BJ (cell line): Measurements from ENCODE around the gene CEP70. TPM values are rescaled to one million over a fixed set of nuclear protein-coding genes. Genes with fewer than 3 reads are reported as not detected.

ENCODE experiments used
- CTCF ChIA-PET: fragments of 350-600 bp; formaldehyde crosslinking; extraction: SDS; loops from one replicate; lab custom pipeline; 2021; ENCODE audit warnings: antibody characterized with exemption, inconsistent platforms; lab: Yijun Ruan, JAX
- POLR2A ChIA-PET: fragments of 300-600 bp; sonication (Branson Sonifier 250); formaldehyde crosslinking; extraction: SDS; loops from one replicate; lab custom pipeline; 2021; ENCODE audit warnings: antibody characterized with exemption; lab: Charles Lee
- DNase-seq: peaks from one replicate; pipeline ENCODE4 v3.0.0-alpha.2; 2011; ENCODE audit warnings: low read depth
- H3K27me3 ChIP-seq: 2 replicates; pipeline ENCODE4 v1.6.0; 2011; ENCODE audit warnings: low read length; ENCODE audit not compliant: control insufficient read depth, insufficient read depth
- H3K36me3 ChIP-seq: 2 replicates; pipeline ENCODE4 v1.5.1; 2011; ENCODE audit warnings: low read length; ENCODE audit not compliant: control insufficient read depth, insufficient read depth
- H3K4me3 ChIP-seq: 2 replicates; pipeline ENCODE4 v1.5.1; 2011; ENCODE audit warnings: low read depth, mild to moderate bottlenecking, control low read depth, low read length
- polyA plus RNA-seq: library from polyadenylated mRNA; depleted of rRNA; stranded (reverse); fragments of >200 nt; gene quantifications from 2 replicates; pipeline ENCODE4 v1.2.3, GENCODE V29; 2011
- TF ChIP-seq, protein P1 (sequence below): IDR thresholded peaks from 2 replicates; pipeline ENCODE4 v1.5.1; 2011; ENCODE audit warnings: low read depth, mild to moderate bottlenecking, control low read depth, inconsistent platforms, low read length, moderate library complexity; ENCODE audit not compliant: insufficient read depth

Gene CEP70
- polyA plus RNA-seq, 1 experiment, result 3.6 TPM

DNA sequence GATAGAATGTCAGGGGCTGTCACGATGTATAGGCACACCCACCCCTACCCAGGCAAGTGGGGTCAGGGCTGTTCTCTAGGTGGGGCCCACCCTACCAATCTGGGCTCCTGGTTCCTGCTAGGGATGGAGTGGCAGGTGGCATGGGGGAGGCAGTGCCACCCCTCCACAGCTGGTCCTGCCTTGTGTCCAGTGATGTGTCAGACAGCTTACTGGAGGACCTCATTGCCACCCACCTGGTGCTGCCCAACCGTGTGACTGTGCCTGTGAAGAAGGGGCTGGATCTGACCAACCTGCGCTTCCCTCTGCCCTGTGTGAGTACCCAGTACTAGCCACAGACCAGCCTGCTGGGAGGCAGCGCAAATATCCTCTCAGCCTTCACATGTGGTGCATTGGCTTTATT, 132.2 kb downstream of the CEP70 start:
- TF ChIP-seq, protein P1, sequence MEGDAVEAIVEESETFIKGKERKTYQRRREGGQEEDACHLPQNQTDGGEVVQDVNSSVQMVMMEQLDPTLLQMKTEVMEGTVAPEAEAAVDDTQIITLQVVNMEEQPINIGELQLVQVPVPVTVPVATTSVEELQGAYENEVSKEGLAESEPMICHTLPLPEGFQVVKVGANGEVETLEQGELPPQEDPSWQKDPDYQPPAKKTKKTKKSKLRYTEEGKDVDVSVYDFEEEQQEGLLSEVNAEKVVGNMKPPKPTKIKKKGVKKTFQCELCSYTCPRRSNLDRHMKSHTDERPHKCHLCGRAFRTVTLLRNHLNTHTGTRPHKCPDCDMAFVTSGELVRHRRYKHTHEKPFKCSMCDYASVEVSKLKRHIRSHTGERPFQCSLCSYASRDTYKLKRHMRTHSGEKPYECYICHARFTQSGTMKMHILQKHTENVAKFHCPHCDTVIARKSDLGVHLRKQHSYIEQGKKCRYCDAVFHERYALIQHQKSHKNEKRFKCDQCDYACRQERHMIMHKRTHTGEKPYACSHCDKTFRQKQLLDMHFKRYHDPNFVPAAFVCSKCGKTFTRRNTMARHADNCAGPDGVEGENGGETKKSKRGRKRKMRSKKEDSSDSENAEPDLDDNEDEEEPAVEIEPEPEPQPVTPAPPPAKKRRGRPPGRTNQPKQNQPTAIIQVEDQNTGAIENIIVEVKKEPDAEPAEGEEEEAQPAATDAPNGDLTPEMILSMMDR, result no peak
- no peak overlapping the region for H3K4me3 ChIP-seq
- ChIA-PET POLR2A (no interaction called here), CTCF (interaction anchor here (1.3 to 1.7 kb wide), 2 partner anchors 10 to 454 kb away, joined by 3 to 8 read pairs; no protein-coding TSS in a partner anchor)
- no peak for DNase-seq
- H3K27me3 ChIP-seq, result peaks cover 2% of the 10 kb centered on the region; the same call in 1 of the 2 replicates
- no peaks in the 10 kb centered on the region for H3K36me3 ChIP-seq

DNA sequence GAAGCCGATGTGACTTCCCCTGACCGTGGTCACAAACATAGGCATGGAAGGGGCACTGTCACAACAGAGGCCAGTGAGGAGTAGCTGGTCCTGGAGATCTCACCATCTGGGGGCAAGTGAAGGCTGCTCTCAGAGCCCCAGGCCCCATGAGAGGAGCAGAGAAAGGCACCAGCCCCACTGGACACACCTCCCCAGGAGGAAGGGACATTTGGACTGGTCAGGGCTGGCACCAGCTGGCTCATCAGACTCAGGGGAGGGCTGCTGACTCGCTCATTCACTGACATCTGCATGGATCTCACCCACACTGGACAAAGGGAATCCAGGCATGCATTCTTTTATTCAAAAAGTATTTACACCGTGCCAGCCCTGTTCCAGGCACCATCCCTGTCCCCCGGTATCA, 132.8 kb downstream of the CEP70 start:
- TF ChIP-seq, protein P1, result no peak
- H3K36me3 ChIP-seq, result no peaks in the 10 kb centered on the region
- POLR2A ChIA-PET, result no interaction called here
- CTCF ChIA-PET, result interaction anchor here (1.2 to 2.7 kb wide), 4 partner anchors 8 to 455 kb away, joined by 3 to 10 read pairs (median 6); no protein-coding TSS in a partner anchor
- H3K4me3 ChIP-seq, result no peak overlapping the region
- peaks cover 2% of the 10 kb centered on the region; the same call in 1 of the 2 replicates for H3K27me3 ChIP-seq
- no peak for DNase-seq

DNA sequence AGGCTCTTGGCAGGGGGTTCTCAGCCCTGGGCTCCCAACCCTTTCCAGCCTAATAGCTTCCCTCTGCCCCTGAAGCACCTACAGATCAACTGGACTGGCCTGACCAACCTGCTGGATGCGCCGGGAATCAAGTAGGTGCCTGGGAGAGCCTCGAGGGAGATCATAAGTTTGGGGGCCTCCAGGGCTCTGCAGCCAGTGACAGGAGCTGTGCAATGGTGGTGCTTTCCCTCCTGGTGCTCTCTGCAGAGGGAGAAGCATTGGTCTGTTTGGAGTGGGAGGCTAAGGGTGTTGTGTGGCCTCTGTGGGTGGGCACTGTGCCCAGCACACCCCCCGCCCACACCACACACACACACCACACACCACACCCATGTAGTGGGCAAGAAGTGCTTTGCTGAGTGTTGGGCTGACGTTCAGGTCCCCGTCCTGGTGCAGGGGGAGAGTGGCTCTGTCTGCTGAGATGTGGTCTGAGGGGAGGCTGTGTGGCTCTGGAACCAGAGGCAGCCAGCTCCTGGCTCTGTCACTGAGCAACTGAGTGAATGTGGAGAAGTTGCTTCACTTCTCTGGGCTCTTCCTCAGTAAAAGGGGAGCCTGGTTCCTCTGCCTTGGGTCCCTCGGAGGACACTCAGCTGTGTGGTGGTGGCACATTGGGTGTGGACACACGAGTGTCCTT, 133.4 kb downstream of the CEP70 start:
- DNase-seq, result no peak
- ChIA-PET CTCF (interaction anchor here (1.2 to 2.7 kb wide), 4 partner anchors 8 to 455 kb away, joined by 3 to 10 read pairs (median 6); no protein-coding TSS in a partner anchor), POLR2A (no interaction called here)
- TF ChIP-seq, protein P1, result no peak
- H3K4me3 ChIP-seq, result no peak overlapping the region
- H3K36me3 ChIP-seq, result no peaks in the 10 kb centered on the region
- H3K27me3 ChIP-seq, result peaks cover 3% of the 10 kb centered on the region; the same call in 1 of the 2 replicates

DNA sequence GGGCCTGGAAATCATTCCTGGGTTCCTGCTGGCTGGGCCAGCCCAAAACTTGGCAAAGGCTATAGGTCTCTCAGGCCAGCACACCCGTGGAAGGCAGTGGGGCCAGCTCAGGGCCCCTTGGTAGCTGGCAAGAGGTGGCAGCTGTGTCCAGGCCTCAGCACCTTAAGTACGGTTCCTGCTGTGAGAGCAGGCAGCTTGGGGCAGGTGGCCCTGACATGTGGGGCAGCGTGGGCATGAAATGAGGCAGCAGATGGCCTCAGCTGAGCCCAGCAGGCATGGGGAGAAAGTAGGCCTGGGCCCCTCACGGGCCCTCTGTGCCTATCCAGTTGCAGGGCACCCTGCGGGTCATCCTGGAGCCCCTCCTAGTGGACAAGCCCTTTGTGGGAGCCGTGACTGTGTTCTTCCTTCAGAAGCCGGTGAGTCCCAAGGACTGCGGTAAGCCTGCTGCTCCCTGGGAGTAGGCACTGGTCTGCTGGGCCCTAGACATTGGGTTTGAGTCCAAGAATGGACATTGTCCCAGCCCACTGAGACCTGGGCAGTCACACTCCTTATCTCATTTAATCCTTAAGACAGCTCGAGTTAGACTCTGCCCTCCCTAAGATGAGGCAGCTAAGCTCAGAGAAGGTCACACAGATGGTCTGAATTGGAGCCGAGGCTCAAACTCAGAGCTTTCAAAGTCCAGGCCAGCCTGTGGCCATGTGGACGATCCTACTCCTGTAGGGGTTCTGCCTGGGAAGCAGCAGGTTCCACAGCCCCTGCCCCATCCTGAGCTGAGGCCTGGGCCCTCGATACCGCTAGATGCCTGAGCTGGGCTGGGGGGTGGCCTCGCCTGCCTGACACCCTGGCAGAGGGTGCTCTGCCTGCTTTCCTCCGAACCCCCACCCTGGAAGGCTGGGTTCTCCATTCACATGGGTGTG, 134.2 kb downstream of the CEP70 start:
- Histone ChIP-seq H3K27me3 (peaks cover 6% of the 10 kb centered on the region), H3K36me3 (no peaks in the 10 kb centered on the region), H3K4me3 (no peak overlapping the region)
- no peak for DNase-seq
- POLR2A ChIA-PET, result no interaction called here
- TF ChIP-seq, protein P1, result no peak
- CTCF ChIA-PET, result interaction anchor here (0.6 to 2.7 kb wide), 5 partner anchors 9 to 464 kb away, joined by 3 to 10 read pairs (median 4); no protein-coding TSS in a partner anchor
